GM23248 (cell line): ENCODE measurements around the gene DEFB113. TPM values are rescaled to one million over a fixed set of nuclear protein-coding genes. Genes with fewer than 3 reads are reported as not detected.

Experiments used
- DNase-seq: peaks from one replicate; pipeline ENCODE4 v3.0.0-alpha.2; 2015
- H2AFZ ChIP-seq: fragments of 200-600 bp; sonication (generic); 2 replicates; pipeline ENCODE4 v1.6.1; 2016; ENCODE audit warnings: antibody characterized with exemption
- H3F3A ChIP-seq: fragments of 200-600 bp; sonication (generic); 2 replicates; pipeline ENCODE4 v1.6.1; 2016; ENCODE audit warnings: mild to moderate bottlenecking, antibody characterized with exemption, mixed run types; ENCODE audit not compliant: insufficient read depth
- H3K27ac ChIP-seq: fragments of 200-600 bp; sonication (generic); 2 replicates; pipeline ENCODE4 v1.5.1; 2016; ENCODE audit warnings: mild to moderate bottlenecking
- H3K27me3 ChIP-seq: fragments of 200-600 bp; sonication (generic); replicated peaks from 2 replicates; pipeline ENCODE4 v1.6.1; 2016; ENCODE audit warnings: mild to moderate bottlenecking; ENCODE audit not compliant: insufficient read depth
- H3K36me3 ChIP-seq: fragments of 200-600 bp; sonication (generic); 2 replicates; pipeline ENCODE4 v1.6.1; 2016; ENCODE audit warnings: low read depth, mild to moderate bottlenecking
- H3K4me1 ChIP-seq: fragments of 200-600 bp; sonication (generic); 2 replicates; pipeline ENCODE4 v1.6.1; 2016; ENCODE audit warnings: mild to moderate bottlenecking; ENCODE audit not compliant: insufficient read depth
- H3K4me2 ChIP-seq: fragments of 200-600 bp; sonication (generic); one replicate; pipeline ENCODE4 v1.6.1; 2016; ENCODE audit warnings: mild to moderate bottlenecking; ENCODE audit not compliant: unreplicated experiment
- H3K4me3 ChIP-seq: fragments of 200-600 bp; sonication (generic); 2 replicates; pipeline ENCODE4 v1.5.1; 2016; ENCODE audit warnings: mild to moderate bottlenecking
- H3K79me2 ChIP-seq: fragments of 200-600 bp; sonication (generic); 2 replicates; pipeline ENCODE4 v1.6.1; 2016; ENCODE audit warnings: mild to moderate bottlenecking; ENCODE audit not compliant: insufficient read depth
- H3K9ac ChIP-seq: fragments of 200-600 bp; sonication (generic); 2 replicates; pipeline ENCODE4 v1.6.1; 2016; ENCODE audit warnings: mild to moderate bottlenecking
- H3K9me2 ChIP-seq: fragments of 200-600 bp; sonication (generic); 2 replicates; pipeline ENCODE4 v1.6.1; 2016; ENCODE audit warnings: mixed run types, mild to moderate bottlenecking, moderate library complexity; ENCODE audit not compliant: insufficient read depth
- H3K9me3 ChIP-seq: fragments of 200-600 bp; sonication (generic); one replicate; pipeline ENCODE4 v1.6.1; 2017; ENCODE audit warnings: low read depth
- H4K20me1 ChIP-seq: fragments of 200-600 bp; sonication (generic); 2 replicates; pipeline ENCODE4 v1.6.0; 2016; ENCODE audit not compliant: insufficient read depth
- EZH2 ChIP-seq: fragments of 200-600 bp; sonication (generic); IDR thresholded peaks from 2 replicates; pipeline ENCODE4 v1.6.1; 2018; ENCODE audit warnings: antibody characterized with exemption, mild to moderate bottlenecking; ENCODE audit not compliant: insufficient read depth, poor library complexity, severe bottlenecking
- EZH2phosphoT487 ChIP-seq: fragments of 200-600 bp; sonication (generic); IDR thresholded peaks from 2 replicates; pipeline ENCODE4 v1.6.1; 2018; ENCODE audit warnings: antibody characterized with exemption, moderate library complexity, mild to moderate bottlenecking, low read depth; ENCODE audit not compliant: insufficient read depth
- WGBS, 2 experiments: methylation state at CpG; one replicate each; pipeline ENCODE4 v1.1.6; 2015 to 2017; ENCODE audit warnings: low lambda C conversion rate in 2 of 2, low coverage in 1 of 2; ENCODE audit errors: missing lambda C conversion rate in 2 of 2; 5-methylcytosine and 5-hydroxymethylcytosine counted together
- in situ Hi-C: fragments of 300-500 bp; cut with MboI; formaldehyde crosslinking; loops from 2 replicates; pipeline ENCODE4 v1.15.0; 2020
- polyA plus RNA-seq: library from polyadenylated mRNA; unstranded; fragments of >200 nt; fragmentation: Nextera tagmentation; extraction: Ambion mirVana; gene quantifications from 2 replicates; pipeline ENCODE4 v1.2.1, GENCODE V29; 2016
- total RNA-seq: library from RNA; depleted of rRNA; stranded (reverse); fragments of >200 nt; shearing (Covaris generic); gene quantifications from 2 replicates; pipeline ENCODE4 v1.2.3, GENCODE V29; 2014; rRNA removed

Gene DEFB113
- total RNA-seq (not detected in 2 replicates), polyA plus RNA-seq (not detected in 2 replicates)

GRCh38 chr6:49969605-49970004 lies at the start of gene DEFB113:
TSS of gene DEFB113 (minus strand) at chr6:49969625. CDS start at chr6:49969625, 0 bp downstream.
- WGBS, 2 experiments = 0% methylated on average over 2 of the region's 2 CpGs
- Histone ChIP-seq H4K20me1 (no peaks in the 10 kb centered on the region), H3K79me2 (no peaks in the 10 kb centered on the region), H3K27ac (no peak within 1 kb of the TSS), H3K27me3 (no peaks in the 10 kb centered on the region), H3K9ac (no peak within 1 kb of the TSS), H2AFZ (no peak within 1 kb of the TSS), H3K4me1 (no peaks in the 10 kb centered on the region), H3K4me3 (no peak within 1 kb of the TSS), H3K9me2 (no peaks in the 10 kb centered on the region; the same call in 1 of the 2 replicates), H3K9me3 (no peaks in the 10 kb centered on the region), H3F3A (no peaks in the 10 kb centered on the region), H3K4me2 (no peak within 1 kb of the TSS), H3K36me3 (no peaks in the 10 kb centered on the region)
- in situ Hi-C loops = no loop called here
- no peak for TF ChIP-seq EZH2
- TF ChIP-seq EZH2phosphoT487 = no peak
- no peak for DNase-seq

GRCh38 chr6:50007819-50008218 lies 38.4 kb upstream of the DEFB113 start:
- WGBS, 2 experiments = 34 to 35% methylated on average over 3 of the region's 3 CpGs
- in situ Hi-C loops = no loop called here
- H3K79me2 ChIP-seq = no peaks in the 10 kb centered on the region
- no peaks in the 10 kb centered on the region for H3K9me2 ChIP-seq
- no peak for TF ChIP-seq EZH2phosphoT487
- TF ChIP-seq EZH2 = no peak
- H3K27me3 ChIP-seq = no peaks in the 10 kb centered on the region
- H2AFZ ChIP-seq = no peak overlapping the region
- H4K20me1 ChIP-seq = no peaks in the 10 kb centered on the region
- H3K4me3 ChIP-seq = no peak overlapping the region
- H3F3A ChIP-seq = no peaks in the 10 kb centered on the region
- H3K4me2 ChIP-seq = no peak overlapping the region
- DNase-seq = peak; percentile 36
- no peak overlapping the region for H3K9ac ChIP-seq
- H3K4me1 ChIP-seq = no peaks in the 10 kb centered on the region
- no peaks in the 10 kb centered on the region for H3K9me3 ChIP-seq
- no peaks in the 10 kb centered on the region for H3K36me3 ChIP-seq
- H3K27ac ChIP-seq = no peak overlapping the region

GRCh38 chr6:50003139-50003538 lies 33.7 kb upstream of the DEFB113 start:
- WGBS, 2 experiments = 3% methylated on average over 3 of the region's 3 CpGs
- Histone ChIP-seq H3K79me2 (no peaks in the 10 kb centered on the region), H3K9me3 (no peaks in the 10 kb centered on the region), H3K4me1 (no peaks in the 10 kb centered on the region), H3F3A (no peaks in the 10 kb centered on the region), H2AFZ (no peak overlapping the region), H3K9ac (no peak overlapping the region), H4K20me1 (no peaks in the 10 kb centered on the region), H3K27me3 (no peaks in the 10 kb centered on the region), H3K27ac (no peak overlapping the region), H3K4me3 (no peak overlapping the region), H3K4me2 (no peak overlapping the region), H3K9me2 (no peaks in the 10 kb centered on the region), H3K36me3 (no peaks in the 10 kb centered on the region)
- no peak for DNase-seq
- no peak for TF ChIP-seq EZH2
- no peak for TF ChIP-seq EZH2phosphoT487
- in situ Hi-C loops = no loop called here

GRCh38 chr6:49995278-49995677 lies 25.9 kb upstream of the DEFB113 start:
- in situ Hi-C loops = no loop called here
- H3K4me3 ChIP-seq = no peak overlapping the region
- no peak overlapping the region for H3K27ac ChIP-seq
- no peak overlapping the region for H3K4me2 ChIP-seq
- H4K20me1 ChIP-seq = no peaks in the 10 kb centered on the region
- no peaks in the 10 kb centered on the region for H3F3A ChIP-seq
- no peak overlapping the region for H2AFZ ChIP-seq
- H3K9me3 ChIP-seq = no peaks in the 10 kb centered on the region
- no peak overlapping the region for H3K9ac ChIP-seq
- no peaks in the 10 kb centered on the region for H3K27me3 ChIP-seq
- H3K79me2 ChIP-seq = no peaks in the 10 kb centered on the region
- no peaks in the 10 kb centered on the region for H3K4me1 ChIP-seq
- TF ChIP-seq EZH2 (no peak), EZH2phosphoT487 (no peak)
- H3K9me2 ChIP-seq = no peaks in the 10 kb centered on the region
- DNase-seq = no peak
- no peaks in the 10 kb centered on the region for H3K36me3 ChIP-seq

GRCh38 chr6:49988900-49989299 lies 19.5 kb upstream of the DEFB113 start:
- Histone ChIP-seq H3K4me1 (no peaks in the 10 kb centered on the region), H3K4me3 (no peak overlapping the region), H3F3A (no peaks in the 10 kb centered on the region), H3K27me3 (no peaks in the 10 kb centered on the region), H2AFZ (no peak overlapping the region), H3K36me3 (no peaks in the 10 kb centered on the region), H3K27ac (no peak overlapping the region), H3K9me2 (no peaks in the 10 kb centered on the region), H3K9ac (no peak overlapping the region), H3K4me2 (no peak overlapping the region), H3K79me2 (no peaks in the 10 kb centered on the region), H4K20me1 (no peaks in the 10 kb centered on the region), H3K9me3 (no peaks in the 10 kb centered on the region)
- no peak for TF ChIP-seq EZH2
- no peak for TF ChIP-seq EZH2phosphoT487
- no peak for DNase-seq
- 3% methylated on average over 2 of the region's 2 CpGs for WGBS, 2 experiments
- in situ Hi-C loops = no loop called here
